Gastrocnemius medialis (tissue), 4 donors: ENCODE data around the gene INPP5D.

ENCODE experiments used
- CTCF ChIP-seq, 5 experiments: fragments of 450-650 bp in 3 of 5; fragments of 200-600 bp in 2 of 5; sonication (generic) in 2 of 5; IDR thresholded peaks in 4 of 5; conservative IDR thresholded peaks in 1 of 5; 1 replicate in 4 of 5; 2 replicates in 1 of 5; pipeline ENCODE4 v1.5.1; 2016 to 2019; ENCODE audit warnings: antibody characterized with exemption in 5 of 5, mild to moderate bottlenecking in 3 of 5, moderate library complexity in 3 of 5
- POLR2A ChIP-seq, 2 donors: fragments of 450-650 bp; IDR thresholded peaks; one replicate each; pipeline ENCODE4 v1.6.1; 2017; ENCODE audit warnings: antibody characterized with exemption in 2 of 2, mild to moderate bottlenecking in 2 of 2, moderate library complexity in 2 of 2

GRCh38 chr2:233201258-233202013, 141.3 kb downstream of the INPP5D start:
- TF ChIP-seq CTCF (IDR thresholded peaks at IDR 0.05 in 4 of 5, conservative IDR thresholded peaks at IDR 0.05 in 1 of 5) (no peak), POLR2A (IDR thresholded peaks at IDR 0.05) (no peak)
